IMR-90 (cell line): ENCODE results near the gene TMEM9B. TPM values are rescaled to one million over a fixed set of nuclear protein-coding genes. Genes with fewer than 3 reads are reported as not detected.
A peak's percentile ranks its signal among the peaks of the same experiment; 100 is the strongest.

ENCODE experiments used
- ATAC-seq: fragments of 200-7000 bp; cut with Tn5 transposase; 2 replicates; pipeline ENCODE4 v1.9.1; 2020; ENCODE audit warnings: low read depth, mild to moderate bottlenecking, moderate library complexity
- BruUV-seq: library from RNA; stranded (reverse); fragments of 400-500 nt; replicated peaks from 2 replicates; lab custom pipeline; 2021; lab: Mats Ljungman, UMichigan
- CTCF ChIA-PET: fragments of 300-600 bp; formaldehyde crosslinking; extraction: SDS; loops from one replicate; lab custom pipeline; 2021; ENCODE audit warnings: antibody characterized with exemption; lab: Yijun Ruan, JAX
- POLR2A ChIA-PET: fragments of 300-600 bp; sonication (Branson Sonifier 250); formaldehyde crosslinking; loops from one replicate; lab custom pipeline; 2022; ENCODE audit warnings: antibody characterized with exemption; ENCODE audit not compliant: unreplicated experiment; lab: Charles Lee
- DNase-seq: peaks from one replicate; pipeline ENCODE4 v3.0.0; 2013
- H2AFZ ChIP-seq: replicated peaks from 2 replicates; pipeline ENCODE3; 2013; ENCODE audit warnings: low read length, mild to moderate bottlenecking; ENCODE audit not compliant: poor library complexity
- H2AK5ac ChIP-seq: 2 replicates; pipeline ENCODE4 v1.6.1; 2013; ENCODE audit warnings: low read depth, low read length, inconsistent platforms
- H2AK9ac ChIP-seq: replicated peaks from 2 replicates; pipeline ENCODE3; 2013; ENCODE audit warnings: mild to moderate bottlenecking, low read depth, low read length, moderate library complexity; ENCODE audit not compliant: poor library complexity
- H2BK120ac ChIP-seq: 2 replicates; pipeline ENCODE4 v1.6.1; 2013; ENCODE audit warnings: low read depth, low read length, inconsistent platforms
- H2BK15ac ChIP-seq: 3 replicates; pipeline ENCODE4 v1.6.1; 2013; ENCODE audit warnings: low read depth, low read length, inconsistent platforms
- H2BK20ac ChIP-seq: 2 replicates; pipeline ENCODE4 v1.6.1; 2013; ENCODE audit warnings: low read depth, mild to moderate bottlenecking, inconsistent platforms, low read length, moderate library complexity
- H2BK5ac ChIP-seq: 2 replicates; pipeline ENCODE4 v1.6.1; 2013; ENCODE audit warnings: mild to moderate bottlenecking, low read depth, low read length, inconsistent platforms; ENCODE audit not compliant: poor library complexity, severe bottlenecking
- H3K14ac ChIP-seq: replicated peaks from 2 replicates; pipeline ENCODE4 v1.6.1; 2013; ENCODE audit warnings: low read depth, low read length, inconsistent platforms
- H3K18ac ChIP-seq: 2 replicates; pipeline ENCODE4 v1.6.1; 2013; ENCODE audit warnings: low read depth, low read length, control low read depth
- H3K23ac ChIP-seq: 2 replicates; pipeline ENCODE4 v1.6.1; 2013; ENCODE audit warnings: low read depth, low read length, inconsistent platforms
- H3K27ac ChIP-seq: 2 replicates; pipeline ENCODE4 v1.5.1; 2013; ENCODE audit warnings: mild to moderate bottlenecking, control low read depth, low read length; ENCODE audit not compliant: insufficient read depth
- H3K27me3 ChIP-seq: 2 replicates; pipeline ENCODE4 v1.6.1; 2013; ENCODE audit warnings: low read length; ENCODE audit not compliant: control insufficient read depth, insufficient read depth
- H3K36me3 ChIP-seq: 2 replicates; pipeline ENCODE4 v1.6.1; 2013; ENCODE audit warnings: low read length, mixed read lengths; ENCODE audit not compliant: control insufficient read depth, insufficient read depth
- H3K4ac ChIP-seq: 2 replicates; pipeline ENCODE4 v1.6.1; 2013; ENCODE audit warnings: low read depth, low read length, inconsistent platforms
- H3K4me1 ChIP-seq: 2 replicates; pipeline ENCODE4 v1.6.1; 2013; ENCODE audit warnings: low read length, mixed read lengths; ENCODE audit not compliant: control insufficient read depth, insufficient read depth
- H3K4me2 ChIP-seq: 2 replicates; pipeline ENCODE4 v1.6.1; 2013; ENCODE audit warnings: low read depth, mild to moderate bottlenecking, control low read depth, low read length, moderate library complexity
- H3K4me3 ChIP-seq: 2 replicates; pipeline ENCODE4 v1.5.1; 2013; ENCODE audit warnings: low read depth, mild to moderate bottlenecking, control low read depth, low read length, moderate library complexity; ENCODE audit not compliant: insufficient read depth
- H3K56ac ChIP-seq: 2 replicates; pipeline ENCODE4 v1.6.1; 2013; ENCODE audit warnings: low read length, inconsistent platforms; ENCODE audit not compliant: insufficient read depth; ENCODE audit errors: extremely low read depth
- H3K79me1 ChIP-seq, 2 experiments: 2 replicates each; pipeline ENCODE4 v1.6.1; 2013; ENCODE audit warnings: low read length in 2 of 2, inconsistent platforms in 1 of 2, low read depth in 1 of 2
- H3K9ac ChIP-seq: 2 replicates; pipeline ENCODE4 v1.6.1; 2013; ENCODE audit warnings: low read depth, low read length, control low read depth
- H3K9me1 ChIP-seq: 2 replicates; pipeline ENCODE4 v1.6.1; 2013; ENCODE audit warnings: low read length, inconsistent platforms; ENCODE audit not compliant: insufficient read depth
- H3K9me3 ChIP-seq: 2 replicates; pipeline ENCODE4 v1.6.1; 2013; ENCODE audit warnings: low read length; ENCODE audit not compliant: control insufficient read depth, insufficient read depth
- H4K20me1 ChIP-seq: 2 replicates; pipeline ENCODE4 v1.6.1; 2013; ENCODE audit warnings: low read length, inconsistent platforms; ENCODE audit not compliant: insufficient read depth
- H4K5ac ChIP-seq: 2 replicates; pipeline ENCODE4 v1.6.1; 2013; ENCODE audit warnings: mild to moderate bottlenecking, low read depth, low read length, control low read depth
- H4K8ac ChIP-seq, 2 experiments: 2 replicates each; pipeline ENCODE4 v1.6.1; 2013; ENCODE audit warnings: low read depth in 2 of 2, low read length in 2 of 2, control low read depth in 1 of 2, inconsistent platforms in 1 of 2
- H4K91ac ChIP-seq: 2 replicates; pipeline ENCODE4 v1.6.1; 2013; ENCODE audit warnings: low read depth, low read length, inconsistent platforms; ENCODE audit not compliant: insufficient read depth
- CEBPB ChIP-seq: IDR thresholded peaks from 2 replicates; pipeline ENCODE4 v1.6.1; 2012; ENCODE audit warnings: low read depth, low read length, improper control_type of control experiment
- CHD1 ChIP-seq: IDR thresholded peaks from 2 replicates; pipeline ENCODE4 v1.6.1; 2012; ENCODE audit warnings: low read depth, low read length, improper control_type of control experiment
- ELK1 ChIP-seq: fragments of 150-350 bp; IDR thresholded peaks from 2 replicates; pipeline ENCODE4 v1.6.1; 2016; ENCODE audit warnings: low read depth, mild to moderate bottlenecking, low read length, moderate library complexity, borderline replicate concordance
- MAFK ChIP-seq: IDR thresholded peaks from 2 replicates; pipeline ENCODE4 v1.6.1; 2012; ENCODE audit warnings: low read depth, low read length, improper control_type of control experiment
- MAZ ChIP-seq: IDR thresholded peaks from 2 replicates; pipeline ENCODE4 v1.6.1; 2012; ENCODE audit warnings: low read depth, mild to moderate bottlenecking, low read length, improper control_type of control experiment, moderate library complexity, borderline replicate concordance
- MXI1 ChIP-seq: IDR thresholded peaks from 2 replicates; pipeline ENCODE4 v1.6.1; 2012; ENCODE audit warnings: low read depth, mild to moderate bottlenecking, low read length, moderate library complexity, borderline replicate concordance
- NFE2L2 ChIP-seq: fragments of 150-350 bp; IDR thresholded peaks from 2 replicates; pipeline ENCODE4 v1.6.1; 2016; ENCODE audit warnings: low read depth, mild to moderate bottlenecking, low read length
- POLR2A ChIP-seq: IDR thresholded peaks from 2 replicates; pipeline ENCODE4 v1.6.1; 2012; ENCODE audit warnings: mild to moderate bottlenecking, low read depth, low read length
- RAD21 ChIP-seq: IDR thresholded peaks from 2 replicates; pipeline ENCODE4 v1.6.1; 2012; ENCODE audit warnings: low read length, improper control_type of control experiment
- RCOR1 ChIP-seq: IDR thresholded peaks from 2 replicates; pipeline ENCODE4 v1.6.1; 2012; ENCODE audit warnings: mild to moderate bottlenecking, low read length, improper control_type of control experiment; ENCODE audit not compliant: insufficient replicate concordance
- SMC3 ChIP-seq: fragments of 150-350 bp; IDR thresholded peaks from 2 replicates; pipeline ENCODE4 v1.6.1; 2016; ENCODE audit warnings: low read depth, mild to moderate bottlenecking, antibody characterized with exemption, low read length, moderate library complexity
- USF2 ChIP-seq: fragments of 150-350 bp; IDR thresholded peaks from 2 replicates; pipeline ENCODE4 v1.6.1; 2017; ENCODE audit warnings: mild to moderate bottlenecking, antibody characterized with exemption, low read length, low read depth
- WGBS, 2 experiments: methylation state at CpG; one replicate each; pipeline versions ENCODE4 v1.1.5 to v1.1.7; 2013; ENCODE audit warnings: missing lambda C conversion rate in 2 of 2; ENCODE audit not compliant: insufficient read length in 1 of 2; ENCODE audit errors: extremely low coverage in 2 of 2; 5-methylcytosine and 5-hydroxymethylcytosine counted together
- dilution Hi-C: fragments of 300-500 bp; cut with HindIII; formaldehyde crosslinking; loops from one replicate; pipeline ENCODE4 v1.14.3; 2018; ENCODE audit warnings: low sequenced_read_pairs; ENCODE audit not compliant: unreplicated experiment
- in situ Hi-C: fragments of 300-500 bp; cut with MboI; formaldehyde crosslinking; loops from 3 replicates; pipeline ENCODE4 v1.14.3; 2019; ENCODE audit warnings: low sequenced_read_pairs, inconsistent platforms, mixed read lengths
- intact Hi-C: fragments of 100-400 bp; cut with micrococcal nuclease; formaldehyde crosslinking; loops from 2 replicates; pipeline ENCODE4 v1.10.0; 2022
- polyA plus RNA-seq, 3 experiments: library from polyadenylated mRNA; depleted of rRNA; stranded (reverse); fragments of >200 nt; gene quantifications; 2 replicates each; pipeline ENCODE4 v1.2.3, GENCODE V29; 2012; ENCODE audit warnings: low replicate concordance in 1 of 3
- total RNA-seq: library from RNA; depleted of rRNA; stranded (reverse); fragments of >200 nt; gene quantifications from 2 replicates; pipeline ENCODE4 v1.2.3, GENCODE V29; 2012
- TF ChIP-seq, protein P1 (sequence below): conservative IDR thresholded peaks from 2 replicates; pipeline ENCODE4 v1.5.1; 2012; ENCODE audit warnings: mild to moderate bottlenecking, low read depth, low read length, improper control_type of control experiment

The TMEM9B gene
- total and polyA plus RNA-seq, 2 of the 4 experiments (the other 2 are of a cell fraction), result 24.6 to 25.6 TPM

DNA sequence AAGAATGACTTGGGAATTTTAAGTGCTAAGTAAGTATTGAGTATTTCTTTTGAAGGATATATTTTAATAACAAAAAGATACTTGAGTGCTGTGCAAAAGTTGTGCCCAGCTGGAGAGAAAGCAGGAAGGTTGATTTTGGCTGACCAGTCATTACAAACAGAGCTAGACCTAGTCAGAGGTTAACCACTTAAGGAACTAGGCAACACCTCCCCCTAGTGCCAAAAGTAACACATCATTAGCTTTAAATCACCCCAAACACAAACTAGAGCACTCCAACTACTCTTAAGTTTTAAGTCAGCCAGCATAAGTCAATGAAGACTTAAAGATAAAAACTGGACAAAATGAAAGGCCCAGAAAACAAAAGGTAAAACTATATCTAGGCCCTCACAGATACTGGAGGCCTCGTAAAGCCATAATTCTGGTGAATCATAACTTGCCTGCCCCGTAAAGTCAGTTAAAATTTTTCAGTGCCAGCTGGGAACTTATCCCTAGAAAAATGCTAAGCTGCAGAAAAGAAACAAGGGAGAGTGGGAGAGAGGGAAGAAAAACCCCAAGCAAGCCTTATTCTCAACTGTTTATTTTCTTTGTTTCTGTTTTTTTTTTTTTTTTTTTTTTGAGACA lies 4.6 kb downstream of the TMEM9B start (continued):
- peak; percentile 74 for TF ChIP-seq SMC3

DNA sequence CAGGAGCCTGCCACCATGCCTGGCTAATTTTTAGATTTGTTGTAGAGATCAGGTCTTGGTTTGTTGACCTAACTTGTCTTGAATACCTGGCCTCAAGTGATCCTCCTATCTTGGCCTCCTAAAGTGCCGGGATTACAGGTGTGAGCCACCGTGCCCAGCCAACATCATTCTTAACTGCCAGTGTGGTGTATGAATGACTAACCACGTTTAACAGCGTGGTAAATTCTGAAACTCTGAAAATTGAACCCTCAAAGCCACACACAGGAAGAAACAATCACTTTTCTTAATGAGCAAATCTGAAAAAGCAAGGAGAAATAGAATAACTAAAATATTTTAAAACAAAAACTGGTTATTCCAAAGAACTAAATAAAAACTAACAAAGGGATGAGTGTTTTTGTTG lies 7.4 kb downstream of the TMEM9B start:
- Histone ChIP-seq H3K4me1 (peaks cover 2% of the 10 kb centered on the region; the same call in 1 of the 2 replicates), H3K27ac (no peak overlapping the region), H3K36me3 (peaks cover 16% of the 10 kb centered on the region), H3K9me1 (peaks cover 3% of the 10 kb centered on the region; the same call in 1 of the 2 replicates), H3K14ac (no peak overlapping the region), H3K18ac (no peak overlapping the region), H4K8ac (no peak overlapping the region), H3K27me3 (no peaks in the 10 kb centered on the region), H4K5ac (no peak overlapping the region), H2AFZ (no peak overlapping the region), H3K9ac (no peak overlapping the region), H3K4me2 (no peak overlapping the region), H3K56ac (no peak overlapping the region), H4K20me1 (no peaks in the 10 kb centered on the region), H3K23ac (0 out of 2 replicates have a peak overlapping the region, but pooled peaks have one; percentile 11), H2BK15ac (no peak overlapping the region), H3K4me3 (no peak overlapping the region), H2BK120ac (no peak overlapping the region), H2AK5ac (no peak overlapping the region), H3K9me3 (no peaks in the 10 kb centered on the region), H2BK5ac (no peak overlapping the region), H3K4ac (no peak overlapping the region), H2BK20ac (no peak overlapping the region), H2AK9ac (no peak overlapping the region), H3K79me1 (peaks cover 23 to 39% of the 10 kb centered on the region in 2 experiments), H4K91ac (no peak overlapping the region)
- intact Hi-C loops (loop anchor here (5.0 kb wide), 1 partner anchor 730 kb away; no protein-coding TSS in a partner anchor), in situ Hi-C loops (loop anchor here (5.0 to 25.0 kb wide), 2 partner anchors 45 to 720 kb away; partner anchors contain the start of gene AKIP1), dilution Hi-C loops (no loop called here)
- ATAC-seq (no peak), DNase-seq (no peak)
- BruUV-seq, result no TSS peak
- ChIA-PET POLR2A (no interaction called here), CTCF (no interaction called here)
- no CpG with 5 or more reads among the region's 4 CpGs for WGBS, 2 experiments
- TF ChIP-seq MXI1, result no peak
- TF ChIP-seq RCOR1, result no peak
- no peak for TF ChIP-seq MAZ
- no peak for TF ChIP-seq CEBPB
- no peak for TF ChIP-seq POLR2A
- TF ChIP-seq, protein P1, sequence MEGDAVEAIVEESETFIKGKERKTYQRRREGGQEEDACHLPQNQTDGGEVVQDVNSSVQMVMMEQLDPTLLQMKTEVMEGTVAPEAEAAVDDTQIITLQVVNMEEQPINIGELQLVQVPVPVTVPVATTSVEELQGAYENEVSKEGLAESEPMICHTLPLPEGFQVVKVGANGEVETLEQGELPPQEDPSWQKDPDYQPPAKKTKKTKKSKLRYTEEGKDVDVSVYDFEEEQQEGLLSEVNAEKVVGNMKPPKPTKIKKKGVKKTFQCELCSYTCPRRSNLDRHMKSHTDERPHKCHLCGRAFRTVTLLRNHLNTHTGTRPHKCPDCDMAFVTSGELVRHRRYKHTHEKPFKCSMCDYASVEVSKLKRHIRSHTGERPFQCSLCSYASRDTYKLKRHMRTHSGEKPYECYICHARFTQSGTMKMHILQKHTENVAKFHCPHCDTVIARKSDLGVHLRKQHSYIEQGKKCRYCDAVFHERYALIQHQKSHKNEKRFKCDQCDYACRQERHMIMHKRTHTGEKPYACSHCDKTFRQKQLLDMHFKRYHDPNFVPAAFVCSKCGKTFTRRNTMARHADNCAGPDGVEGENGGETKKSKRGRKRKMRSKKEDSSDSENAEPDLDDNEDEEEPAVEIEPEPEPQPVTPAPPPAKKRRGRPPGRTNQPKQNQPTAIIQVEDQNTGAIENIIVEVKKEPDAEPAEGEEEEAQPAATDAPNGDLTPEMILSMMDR, result no peak
- TF ChIP-seq MAFK, result no peak
- TF ChIP-seq ELK1, result no peak
- no peak for TF ChIP-seq RAD21
- no peak for TF ChIP-seq CHD1
- no peak for TF ChIP-seq USF2
- no peak for TF ChIP-seq SMC3
- no peak for TF ChIP-seq NFE2L2
